GM21737 (cell line): Measurements from ENCODE around the gene SETBP1.

Experiments used
- ATAC-seq: cut with Tn5 transposase; IDR thresholded peaks from one replicate; pipeline ENCODE4 v1.9.1; 2021; ENCODE audit warnings: mild to moderate bottlenecking, moderate library complexity; ENCODE audit not compliant: unreplicated experiment

Gene SETBP1

GRCh38 chr18:44895176-44895798, 214.6 kb downstream of the SETBP1 start:
- no peak for ATAC-seq

GRCh38 chr18:44896846-44897245, 216.2 kb downstream of the SETBP1 start:
- ATAC-seq: no peak

DNA sequence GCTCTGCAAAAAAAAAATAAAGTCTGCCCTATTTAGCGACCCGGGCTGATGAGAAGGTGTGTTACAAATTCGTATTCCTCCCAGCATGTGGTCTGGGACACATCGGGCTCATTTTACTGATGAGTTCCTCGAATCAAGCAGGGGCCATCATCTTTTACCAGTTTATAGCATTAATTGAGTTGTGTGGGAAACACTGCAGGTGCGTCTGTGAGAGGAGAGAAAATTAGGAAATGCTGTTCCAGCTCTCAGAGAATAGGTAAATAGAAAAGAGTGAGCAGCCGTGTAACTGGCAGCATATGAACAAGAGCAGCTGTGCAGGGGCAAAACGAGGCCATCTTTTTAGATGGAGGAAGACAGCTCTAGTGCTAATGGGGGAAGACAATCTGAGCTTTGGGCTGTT, 216.7 kb downstream of the SETBP1 start:
- no peak for ATAC-seq

- no peak for ATAC-seq
Measured at GRCh38 chr18:44897816-44898215, 217.1 kb downstream of the SETBP1 start.

- ATAC-seq: no peak
Measured at GRCh38 chr18:44898498-44898897, 217.8 kb downstream of the SETBP1 start.

- ATAC-seq: no peak
Measured at GRCh38 chr18:44899832-44900231, 219.1 kb downstream of the SETBP1 start.

- ATAC-seq: no peak
Measured at GRCh38 chr18:44900627-44901026, 219.9 kb downstream of the SETBP1 start.

GRCh38 chr18:44901283-44901682, 220.6 kb downstream of the SETBP1 start:
- no peak for ATAC-seq

DNA sequence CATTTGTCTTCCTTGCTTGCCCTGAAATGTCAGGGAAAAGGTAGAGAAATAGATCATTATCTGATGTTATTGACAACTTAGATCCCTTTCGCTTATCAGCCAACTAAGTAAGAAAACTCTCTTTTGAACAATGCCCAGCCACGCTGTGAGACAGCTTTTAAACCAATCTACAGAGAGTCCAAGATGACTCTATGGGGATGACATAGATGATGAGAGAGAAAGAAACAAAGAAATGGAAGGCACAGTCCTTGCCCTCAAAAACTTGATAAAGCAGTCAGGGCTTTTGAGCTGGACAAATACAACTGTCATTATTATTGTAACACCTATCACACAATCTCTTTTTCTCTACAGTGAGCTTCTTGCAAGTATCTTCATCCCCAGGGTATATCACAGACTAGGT, 222.6 kb downstream of the SETBP1 start:
- ATAC-seq: no peak

DNA sequence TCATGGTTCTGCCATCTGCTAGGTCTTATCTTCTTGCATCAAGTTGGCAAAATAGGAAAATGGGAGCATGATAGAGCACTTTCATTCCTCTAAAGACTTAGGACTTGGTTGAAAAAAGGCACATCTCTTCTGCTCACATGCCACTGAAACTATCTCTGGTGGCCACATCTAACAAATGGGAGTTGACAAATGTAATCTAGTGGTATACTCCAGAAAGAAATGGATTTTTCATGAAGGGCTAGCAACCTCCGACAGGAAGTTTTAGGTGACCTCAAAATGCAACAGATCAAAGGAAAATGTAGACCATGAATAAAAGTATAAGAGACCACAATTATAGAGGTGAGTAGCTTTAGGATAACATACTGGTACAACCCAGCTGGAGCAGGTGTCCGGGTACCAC, 224.1 kb downstream of the SETBP1 start:
- ATAC-seq: no peak

GRCh38 chr18:44909191-44909719, 228.6 kb downstream of the SETBP1 start:
- ATAC-seq: peak; percentile 79

DNA sequence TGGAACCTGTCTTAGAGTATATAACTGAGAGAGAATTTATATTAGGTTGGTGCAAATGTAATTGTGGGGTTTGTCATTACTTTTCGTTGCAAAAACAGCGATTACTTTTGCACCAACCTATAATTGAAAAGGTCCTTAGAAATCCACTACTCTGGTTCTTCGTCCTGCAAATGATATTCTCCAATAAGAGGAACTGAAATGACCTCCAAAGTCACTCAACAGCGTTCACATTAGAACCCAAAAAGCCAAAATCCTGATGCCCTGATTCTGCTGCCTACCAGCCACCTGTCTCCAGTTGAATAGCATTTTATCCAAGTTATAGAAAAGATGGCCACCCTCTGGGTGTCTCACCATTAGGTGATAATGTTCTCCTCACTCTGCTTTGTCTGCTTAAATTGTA, 230.6 kb downstream of the SETBP1 start:
- ATAC-seq: no peak

DNA sequence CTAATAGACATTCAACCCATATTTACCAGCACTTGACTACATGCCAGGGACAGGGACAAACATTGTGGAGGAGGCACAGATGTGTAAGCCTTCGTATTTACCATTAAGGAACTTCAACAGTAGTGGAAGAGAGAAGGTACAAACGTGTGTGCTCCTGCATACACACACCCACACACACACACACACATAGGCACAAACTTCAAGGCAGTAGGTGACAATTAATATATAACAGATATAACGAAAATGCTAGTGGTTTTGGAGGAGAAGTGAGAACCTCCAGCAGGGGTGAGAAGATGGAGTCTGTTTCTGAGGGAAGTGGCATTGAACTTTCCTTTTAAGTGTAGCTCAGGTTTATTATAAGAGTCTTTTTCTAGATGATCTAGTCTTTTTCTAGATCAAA, 231.1 kb downstream of the SETBP1 start:
- no peak for ATAC-seq

GRCh38 chr18:44912740-44913478, 232.2 kb downstream of the SETBP1 start:
- ATAC-seq: no peak

DNA sequence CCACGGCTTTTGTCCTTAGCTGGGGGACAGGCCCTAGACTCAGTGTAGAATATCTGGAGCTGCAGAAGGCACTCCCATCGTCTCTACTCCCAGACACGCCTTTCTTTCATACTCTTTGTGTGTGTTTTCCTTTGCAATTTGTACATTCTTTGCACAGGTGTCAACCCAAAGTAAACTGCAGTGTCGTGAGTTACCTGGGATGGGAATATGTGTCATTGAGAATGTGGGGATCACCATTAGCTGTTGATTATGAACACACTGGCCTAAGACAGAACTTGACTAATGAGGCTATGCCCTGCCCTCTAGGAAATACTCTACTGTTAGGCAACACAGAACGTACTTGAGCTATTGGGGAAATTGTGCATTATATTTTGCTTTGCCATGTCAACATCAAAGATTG, 233.3 kb downstream of the SETBP1 start:
- no peak for ATAC-seq

- ATAC-seq: no peak
Measured at GRCh38 chr18:44915213-44915612, 234.5 kb downstream of the SETBP1 start.

DNA sequence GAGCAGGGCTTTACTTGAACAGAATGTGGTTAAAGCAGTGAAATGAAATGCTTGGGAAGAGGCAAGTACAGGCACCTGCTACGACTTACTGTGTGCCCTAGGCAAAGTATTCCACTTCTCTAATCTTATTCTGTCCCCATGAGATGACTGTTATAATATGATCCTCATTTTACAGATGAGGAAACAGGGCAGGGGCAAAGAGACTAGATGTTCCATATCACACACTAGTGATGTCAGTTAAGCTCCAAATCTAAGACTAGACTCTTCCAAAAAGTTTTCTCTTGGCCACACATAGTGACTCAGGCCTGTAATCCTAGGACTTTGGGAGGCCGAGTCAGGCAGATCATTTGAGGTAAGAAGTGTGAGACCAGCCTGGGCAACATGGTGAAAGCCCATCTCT, 235.0 kb downstream of the SETBP1 start:
- no peak for ATAC-seq

- ATAC-seq: no peak
Measured at GRCh38 chr18:44916429-44917207, 235.9 kb downstream of the SETBP1 start.

DNA sequence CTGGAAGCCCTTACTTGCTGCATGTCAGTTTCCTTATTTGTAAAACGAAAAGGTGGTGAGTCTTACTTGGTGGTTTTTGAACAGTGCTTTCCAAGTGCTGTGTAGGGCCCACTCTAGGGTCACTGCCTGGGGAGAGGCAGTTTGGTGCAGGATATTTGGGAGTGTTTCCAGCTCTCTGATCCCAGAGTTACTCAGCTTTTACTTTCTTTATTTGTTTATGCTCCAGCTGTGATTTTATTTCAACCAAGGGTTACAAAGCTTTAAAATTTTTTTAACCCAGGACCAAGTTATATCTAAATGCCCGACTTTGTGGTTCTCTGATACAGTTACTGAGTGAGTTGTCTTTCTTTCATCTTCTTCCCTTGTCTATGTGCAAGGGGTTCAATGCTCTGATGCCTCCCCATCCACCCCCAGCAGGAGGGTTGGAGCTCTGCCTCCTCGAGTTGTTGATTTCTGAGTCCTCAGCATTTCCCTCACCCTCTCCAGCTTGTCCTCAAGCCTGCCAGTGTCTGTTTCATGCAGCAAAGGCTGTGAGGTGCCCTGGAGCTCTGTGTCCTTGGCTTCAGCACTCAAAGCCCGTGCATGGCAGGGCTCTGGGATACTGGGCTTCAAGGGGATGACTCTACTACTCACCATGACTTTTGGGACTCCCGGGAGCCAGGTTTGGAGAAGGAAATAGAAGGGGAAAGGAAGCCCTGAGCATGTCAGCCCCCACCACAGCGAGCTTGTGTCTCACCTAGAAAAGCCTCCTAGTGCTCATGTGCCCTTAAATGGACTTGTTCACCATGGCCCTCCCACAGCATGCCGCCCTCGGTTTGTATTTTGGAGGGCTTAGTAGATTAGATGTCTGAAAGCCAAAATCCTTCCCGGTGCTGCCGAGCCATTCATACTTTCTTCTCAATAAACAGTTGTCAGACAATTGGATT, 236.8 kb downstream of the SETBP1 start:
- no peak for ATAC-seq

- ATAC-seq: no peak
Measured at GRCh38 chr18:44918142-44918476, 237.4 kb downstream of the SETBP1 start.

DNA sequence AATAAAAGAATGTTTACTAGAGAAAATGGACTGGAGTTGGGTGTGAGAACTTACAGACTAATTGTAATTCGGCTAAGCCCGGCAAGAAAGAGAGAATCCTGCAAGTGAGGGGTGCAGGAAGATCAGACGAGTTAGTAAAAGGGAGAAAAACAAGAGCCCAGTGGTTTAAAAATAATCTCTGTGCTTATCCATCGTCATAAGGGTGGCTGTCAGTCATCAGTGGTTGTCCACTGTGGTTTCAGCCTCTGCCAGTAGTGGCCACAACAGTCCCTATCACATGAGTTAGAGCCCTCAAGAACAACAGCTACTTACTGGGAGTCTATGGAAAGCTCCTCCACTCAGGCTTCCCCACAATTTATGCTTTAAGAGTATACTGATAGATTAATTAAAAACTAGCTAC, 239.8 kb downstream of the SETBP1 start:
- no peak for ATAC-seq
